GM12878 (cell line): ENCODE data around the gene PLG.

Experiments used
- BRCA1 ChIP-seq: IDR thresholded peaks from 2 replicates; pipeline ENCODE4 v1.6.1; 2011; ENCODE audit warnings: low read depth, low read length, improper control_type of control experiment
- CHD2 ChIP-seq: IDR thresholded peaks from 2 replicates; pipeline ENCODE4 v1.6.1; 2011; ENCODE audit warnings: low read depth, low read length, improper control_type of control experiment, borderline replicate concordance
- CTCF ChIP-seq, 3 experiments: IDR thresholded peaks in 2 of 3; conservative IDR thresholded peaks in 1 of 3; 2 replicates each; pipeline ENCODE4 v1.5.1; 2011; ENCODE audit warnings: low read depth in 3 of 3, low read length in 3 of 3, mild to moderate bottlenecking in 3 of 3, control low read depth in 2 of 3, moderate library complexity in 2 of 3, inconsistent platforms in 1 of 3, mixed read lengths in 1 of 3; ENCODE audit not compliant: control insufficient read depth in 2 of 3, insufficient read depth in 1 of 3; ENCODE audit errors: extremely low read depth in 1 of 3
- POLR2A ChIP-seq: IDR thresholded peaks from 2 replicates; pipeline ENCODE4 v1.6.1; 2011; ENCODE audit warnings: low read depth, mild to moderate bottlenecking, low read length
- POLR2AphosphoS5 ChIP-seq: IDR thresholded peaks from 2 replicates; pipeline ENCODE4 v1.6.1; 2011; ENCODE audit warnings: mild to moderate bottlenecking, low read length, inconsistent platforms
- RAD21 ChIP-seq: IDR thresholded peaks from 2 replicates; pipeline ENCODE4 v1.6.1; 2011; ENCODE audit warnings: mild to moderate bottlenecking, low read depth, low read length, moderate library complexity; ENCODE audit not compliant: insufficient read depth
- TCF12 ChIP-seq: IDR thresholded peaks from 2 replicates; pipeline ENCODE4 v1.6.1; 2011; ENCODE audit warnings: low read depth, mild to moderate bottlenecking, low read length
- ZNF274 ChIP-seq: IDR thresholded peaks from one replicate; pipeline ENCODE4 v1.8.0; 2011; ENCODE audit not compliant: insufficient read length, insufficient read depth
- TF ChIP-seq, protein P1 (sequence below): fragments of 450-650 bp; IDR thresholded peaks from 2 replicates; pipeline ENCODE4 v1.6.1; 2017; ENCODE audit warnings: low read depth, mild to moderate bottlenecking, moderate library complexity

- TF ChIP-seq CTCF (IDR thresholded peaks at IDR 0.05 in 2 of 3, conservative IDR thresholded peaks at IDR 0.05 in 1 of 3; ENCODE audit: control insufficient read depth in 2 of 3, extremely low read depth in 1 of 3, insufficient read depth in 1 of 3, low read depth in 3 of 3, low read length in 3 of 3) = no peak
- TF ChIP-seq TCF12 = 0 out of 2 replicates have a peak, but pooled peaks have one; percentile 20
- TF ChIP-seq POLR2A = no peak
- no peak for TF ChIP-seq CHD2
- TF ChIP-seq, protein P1, sequence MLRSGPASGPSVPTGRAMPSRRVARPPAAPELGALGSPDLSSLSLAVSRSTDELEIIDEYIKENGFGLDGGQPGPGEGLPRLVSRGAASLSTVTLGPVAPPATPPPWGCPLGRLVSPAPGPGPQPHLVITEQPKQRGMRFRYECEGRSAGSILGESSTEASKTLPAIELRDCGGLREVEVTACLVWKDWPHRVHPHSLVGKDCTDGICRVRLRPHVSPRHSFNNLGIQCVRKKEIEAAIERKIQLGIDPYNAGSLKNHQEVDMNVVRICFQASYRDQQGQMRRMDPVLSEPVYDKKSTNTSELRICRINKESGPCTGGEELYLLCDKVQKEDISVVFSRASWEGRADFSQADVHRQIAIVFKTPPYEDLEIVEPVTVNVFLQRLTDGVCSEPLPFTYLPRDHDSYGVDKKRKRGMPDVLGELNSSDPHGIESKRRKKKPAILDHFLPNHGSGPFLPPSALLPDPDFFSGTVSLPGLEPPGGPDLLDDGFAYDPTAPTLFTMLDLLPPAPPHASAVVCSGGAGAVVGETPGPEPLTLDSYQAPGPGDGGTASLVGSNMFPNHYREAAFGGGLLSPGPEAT = no peak
- TF ChIP-seq ZNF274 = no peak
- TF ChIP-seq BRCA1 = no peak
- TF ChIP-seq POLR2AphosphoS5 = no peak
- no peak for TF ChIP-seq RAD21
Observed at GRCh38 chr6:160742090-160742489, 40.0 kb downstream of the PLG start.
